CD4-positive, alpha-beta T cell treated with Interleukin-12 subunit alpha and Interleukin-12 subunit beta, for 1 hour (primary cell): Measurements from ENCODE around the gene PTPRH.
"Not testable (repeated sequence)": the region's sequence is repeated elsewhere in the genome, so short reads cannot be mapped to it uniquely, and the experiment has no call there.

ENCODE experiments used
- DNase-seq: peaks from one replicate; pipeline ENCODE4 v3.0.0-alpha.2; 2020

The PTPRH gene

DNA sequence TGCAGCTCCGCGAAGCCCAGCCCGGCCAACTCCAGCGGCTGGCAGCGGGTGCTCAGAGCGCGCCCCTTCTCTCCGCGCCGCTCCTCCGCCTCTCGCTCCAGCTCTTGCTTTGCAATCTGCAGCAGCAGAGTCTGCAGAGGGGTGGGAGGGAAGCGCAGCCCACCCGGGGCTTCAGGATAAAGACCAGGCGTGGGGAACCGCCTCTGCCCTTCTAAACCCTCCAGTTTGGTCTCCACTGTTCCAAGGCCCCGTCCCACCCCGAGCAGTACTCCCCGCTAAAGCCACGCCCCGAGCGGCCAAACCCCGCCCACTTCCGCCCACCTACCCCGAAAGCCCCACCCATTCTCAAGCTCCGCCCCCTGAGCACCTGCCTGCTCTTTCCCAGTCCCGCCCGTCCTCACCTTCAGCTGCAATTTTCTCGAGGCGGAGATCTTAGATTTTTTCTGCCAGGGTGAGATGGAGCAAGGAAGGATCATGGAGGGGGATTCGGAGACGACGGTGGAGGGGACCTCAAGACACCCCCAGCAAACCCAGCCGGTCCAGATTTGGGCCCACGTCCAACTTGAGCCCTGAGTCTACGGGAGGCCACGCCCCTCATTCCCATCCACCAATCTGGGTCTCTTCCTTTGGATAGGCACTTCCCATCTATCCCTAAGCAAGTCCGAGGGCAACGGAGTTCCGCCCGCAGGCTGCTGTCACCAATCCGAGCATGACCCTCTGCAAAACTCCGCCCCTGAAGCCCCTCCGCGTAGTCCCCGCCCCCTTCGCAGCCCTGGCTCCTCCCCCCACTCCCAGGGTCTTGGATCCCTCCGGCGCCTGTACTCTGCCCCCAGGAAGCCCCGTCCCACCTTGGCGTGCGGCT lies 52.9 kb downstream of the PTPRH start:
- DNase-seq: peak; percentile 30

DNA sequence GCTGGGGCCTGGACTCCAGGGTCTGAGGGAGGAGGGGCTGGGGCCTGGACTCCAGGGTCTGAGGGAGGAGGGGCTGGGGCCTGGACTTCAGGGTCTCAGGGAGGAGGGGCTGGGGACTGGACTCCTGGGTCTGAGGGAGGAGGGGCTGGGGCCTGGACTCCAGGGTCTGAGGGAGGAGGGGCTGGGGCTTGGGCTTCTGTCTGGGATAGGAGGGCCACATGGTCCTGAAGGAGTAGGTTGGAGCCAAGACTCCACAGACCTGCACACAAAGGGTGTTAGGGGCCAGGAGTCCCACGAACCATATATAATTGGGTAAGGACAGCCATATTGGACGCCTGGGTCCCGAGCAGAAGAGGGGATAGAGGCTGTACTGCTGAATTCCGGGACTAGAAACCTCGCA lies 53.5 kb downstream of the PTPRH start:
- DNase-seq: not testable (repeated sequence)

DNA sequence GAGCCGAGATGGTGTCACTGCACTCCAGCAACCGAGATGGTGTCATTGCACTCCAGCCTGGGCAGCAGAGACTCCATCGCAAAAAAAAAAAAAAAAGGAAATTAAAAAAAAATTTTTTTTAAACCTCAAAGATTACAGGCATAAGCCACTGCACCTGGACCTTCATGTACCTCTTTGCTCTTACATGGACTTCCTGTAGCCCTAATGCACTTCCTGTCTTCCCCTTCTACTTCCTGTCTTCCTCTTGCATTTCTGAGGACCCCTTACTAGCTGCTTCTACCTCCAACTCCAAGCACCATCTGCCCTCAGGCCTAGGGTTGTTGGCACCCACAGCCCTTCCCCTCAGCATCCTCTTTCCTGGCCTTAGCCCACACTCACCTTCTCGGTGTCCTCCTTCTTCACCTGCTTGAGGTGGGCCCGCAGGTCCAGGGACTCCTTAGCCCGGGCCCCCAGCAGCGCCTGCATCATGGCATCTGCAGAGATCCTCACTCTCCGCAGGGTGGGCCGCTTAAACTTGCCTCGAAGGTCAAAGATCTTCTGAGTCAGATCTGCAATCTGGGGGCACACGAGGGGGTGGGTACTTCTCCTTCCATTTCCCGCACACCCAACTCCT lies 55.5 kb downstream of the PTPRH start:
- DNase-seq: no peak

DNA sequence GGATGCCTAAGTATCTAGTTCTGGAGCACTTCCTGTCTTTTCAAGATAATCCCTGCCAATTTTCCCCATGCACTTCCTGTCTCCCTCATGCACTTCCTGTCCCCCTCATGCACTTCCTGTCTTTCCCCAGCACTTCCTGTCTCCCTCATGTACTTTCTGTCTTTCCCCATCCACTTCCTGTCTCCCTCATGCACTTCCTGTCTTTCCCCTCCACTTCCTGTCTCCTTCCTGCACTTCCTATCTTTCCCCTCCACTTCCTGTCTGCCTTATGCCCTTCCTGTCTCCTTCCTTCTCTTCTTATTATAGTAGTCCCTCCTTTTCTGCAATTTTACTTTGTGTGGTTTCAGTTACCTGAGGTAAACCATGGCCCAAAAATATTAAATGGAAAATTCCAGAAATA lies 57.3 kb downstream of the PTPRH start:
- no peak for DNase-seq

DNA sequence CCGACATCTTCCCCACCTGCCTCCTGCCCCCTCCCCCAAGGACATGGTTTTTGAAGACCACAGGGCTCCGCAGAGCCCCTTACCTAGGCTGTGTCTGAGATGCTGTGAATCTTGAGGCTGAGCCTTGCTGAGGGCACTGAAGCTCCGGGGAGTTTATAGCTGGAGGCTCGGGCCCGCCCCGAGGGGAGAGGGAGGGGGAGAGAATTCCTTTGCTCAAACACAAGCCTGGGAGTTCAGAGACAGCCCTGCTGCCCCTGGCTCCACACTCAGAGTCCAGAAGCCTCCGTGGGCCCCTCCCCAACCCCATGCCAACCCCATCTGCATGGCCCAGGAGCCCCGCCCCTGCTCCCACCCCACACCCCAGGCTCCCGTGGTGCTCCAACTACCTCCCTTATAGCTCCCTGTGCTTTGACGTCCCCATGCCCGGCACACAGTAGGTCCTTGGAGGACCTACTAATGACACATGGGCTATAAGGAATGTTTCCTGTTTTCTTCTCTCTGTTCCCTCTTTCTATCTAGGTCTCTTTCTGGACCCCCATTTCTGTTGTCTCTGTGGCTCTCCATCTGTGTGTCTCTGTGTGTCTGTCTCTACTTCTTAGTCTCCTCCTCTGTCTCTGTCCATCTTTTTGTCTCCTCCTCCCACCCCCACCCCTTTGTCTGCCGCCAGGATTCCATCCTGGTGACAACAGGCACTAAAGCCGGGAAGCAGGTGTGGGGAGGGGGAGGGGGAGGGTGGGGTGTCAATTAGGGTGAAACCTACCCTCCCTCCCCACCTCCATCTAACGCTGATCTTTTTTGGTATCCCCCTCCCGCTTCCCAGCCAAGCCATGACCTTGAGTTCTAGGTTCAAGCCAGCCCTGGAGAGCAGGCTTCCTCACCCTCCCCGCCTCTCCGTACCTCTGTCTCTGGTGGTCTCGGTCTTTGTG lies 60.0 kb downstream of the PTPRH start, which contains the start of gene TNNT1:
TNNT1 (minus strand) TSS at position 129 of the 926 bp plus-strand sequence. CDS start 2,049 bp downstream, outside the sequence.
- DNase-seq: no peak

DNA sequence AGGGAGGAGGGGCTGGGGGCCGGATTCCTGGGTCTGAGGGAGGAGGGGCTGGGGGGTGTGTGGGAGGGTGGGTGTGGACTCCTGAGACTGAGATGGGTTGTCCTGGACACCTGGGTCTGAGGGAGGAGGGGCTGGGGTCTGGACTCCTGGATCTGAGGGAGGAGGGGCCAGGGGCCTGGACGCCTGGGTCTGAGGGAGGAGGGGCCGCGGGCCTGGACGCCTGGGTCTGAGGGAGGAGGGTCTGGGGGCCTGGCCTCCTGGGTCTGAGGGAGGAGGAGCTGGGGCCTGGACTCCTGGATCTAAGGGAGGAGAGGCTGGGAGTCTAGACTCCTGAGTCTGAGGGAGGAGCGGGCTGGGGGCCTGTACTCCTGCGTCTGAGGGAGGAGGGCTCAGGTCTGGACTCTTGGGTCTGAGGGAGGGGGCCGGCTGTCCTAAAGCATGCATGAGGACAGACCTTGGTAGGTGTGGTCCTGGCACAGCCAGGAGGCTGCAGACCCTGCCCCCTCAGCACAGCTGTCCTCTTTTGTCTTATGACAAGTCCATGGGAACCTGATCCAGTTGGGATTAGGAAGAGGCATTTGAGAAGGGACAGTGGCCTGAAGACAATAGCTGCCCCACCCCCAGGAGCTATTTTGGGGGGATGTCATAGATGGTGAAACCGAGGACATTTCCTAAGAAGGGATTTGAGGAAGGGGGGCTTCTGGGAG lies 61.6 kb downstream of the PTPRH start:
- DNase-seq: no peak

DNA sequence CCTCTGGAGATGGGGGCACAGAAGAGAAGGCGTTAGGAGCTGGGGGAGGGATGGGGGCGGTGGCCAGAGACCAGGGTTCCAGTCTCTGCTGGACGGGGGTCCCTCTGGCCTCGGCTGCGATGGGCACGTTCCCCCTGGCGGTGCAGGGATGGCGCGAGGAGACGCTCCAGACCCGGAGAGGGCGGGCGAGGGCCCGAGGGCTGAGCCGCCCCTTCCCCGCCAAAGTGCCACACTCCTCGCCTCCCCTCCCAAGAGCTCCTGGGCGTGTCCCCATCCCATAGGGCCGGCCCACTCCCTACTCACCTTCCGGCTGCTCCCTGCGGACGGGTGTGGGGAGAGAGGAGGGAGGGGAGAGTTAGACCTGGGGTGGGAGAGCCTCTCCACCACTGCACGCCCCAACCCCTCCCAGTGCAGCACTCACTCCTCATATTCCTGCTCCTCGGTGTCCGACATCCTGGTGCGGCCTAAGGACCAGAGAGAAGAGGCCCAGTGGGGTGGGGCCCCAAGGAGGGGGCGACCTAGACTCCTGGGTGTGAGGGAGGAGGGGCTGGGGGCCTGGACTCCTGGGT lies 62.5 kb downstream of the PTPRH start:
- DNase-seq: no peak

DNA sequence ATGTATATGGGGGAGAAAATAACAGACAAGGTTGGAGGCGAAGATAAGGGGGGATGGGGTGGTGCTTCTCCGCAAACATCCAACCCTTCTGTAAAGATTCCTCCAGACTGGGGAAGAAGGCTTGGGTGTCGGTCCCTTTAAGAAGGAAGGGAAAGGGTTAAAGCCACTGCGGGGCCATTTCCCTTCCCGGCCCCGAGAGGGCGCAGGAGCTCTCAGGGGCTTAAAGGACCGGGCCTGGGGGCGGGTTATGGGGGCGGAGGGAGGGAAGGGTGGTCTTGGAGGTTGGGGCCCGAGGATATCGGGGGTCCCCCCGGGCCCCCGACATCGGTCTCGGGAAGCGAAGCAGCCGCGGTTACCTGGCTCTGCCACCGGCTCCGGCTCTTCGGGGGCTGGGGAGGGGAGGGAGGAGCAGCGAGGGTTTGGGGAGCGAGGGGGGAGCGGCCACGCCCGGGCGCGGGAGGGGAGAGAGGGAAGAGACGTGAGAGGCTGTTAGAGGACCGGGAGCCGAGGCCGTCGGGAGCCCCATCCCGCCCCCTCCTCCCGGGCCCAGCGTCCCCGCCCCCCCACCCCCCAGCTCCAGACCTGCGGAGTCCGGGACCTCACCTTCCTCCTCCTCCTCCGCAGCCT lies 63.1 kb downstream of the PTPRH start:
- DNase-seq: peak; percentile 26

DNA sequence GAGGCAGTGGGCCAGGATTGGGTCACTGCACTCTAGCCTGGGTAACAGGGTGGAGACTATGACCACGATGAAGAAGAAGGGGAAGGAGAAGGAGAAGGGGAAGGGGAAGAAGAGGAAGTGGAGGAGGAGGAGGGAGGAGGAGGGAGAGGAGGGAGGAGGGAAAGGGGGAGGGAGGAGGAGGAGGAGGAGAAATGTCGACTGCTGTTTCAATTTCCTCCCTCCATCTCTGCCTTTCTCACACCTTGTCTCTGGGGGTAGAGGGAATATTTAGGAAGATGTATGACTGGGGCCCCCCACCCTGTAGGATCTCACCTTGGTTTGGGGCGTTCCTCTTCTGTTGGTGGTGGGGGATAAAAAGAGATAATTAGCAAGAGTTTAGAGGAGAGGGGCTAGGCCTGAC lies 64.1 kb downstream of the PTPRH start:
- DNase-seq: no peak

DNA sequence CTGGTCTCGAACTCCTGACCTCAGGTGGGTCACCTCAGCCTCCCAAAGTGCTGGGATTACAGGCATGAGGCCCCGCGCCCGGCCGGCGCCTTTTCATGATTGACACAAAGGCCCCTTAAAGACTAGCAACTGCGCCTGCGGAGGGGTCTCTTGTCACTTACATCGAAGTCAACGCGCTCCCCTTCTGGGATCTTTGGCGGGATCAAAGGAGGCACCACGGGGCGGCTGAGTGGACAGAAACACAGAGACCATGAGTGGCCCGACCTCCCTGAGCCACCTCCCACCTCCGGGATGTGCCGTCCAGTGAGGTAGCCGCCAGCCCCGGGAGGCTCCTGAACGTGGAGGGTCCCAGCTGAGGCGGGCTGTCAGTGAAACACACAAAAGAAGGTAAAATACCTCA lies 67.6 kb downstream of the PTPRH start:
- DNase-seq: no peak

DNA sequence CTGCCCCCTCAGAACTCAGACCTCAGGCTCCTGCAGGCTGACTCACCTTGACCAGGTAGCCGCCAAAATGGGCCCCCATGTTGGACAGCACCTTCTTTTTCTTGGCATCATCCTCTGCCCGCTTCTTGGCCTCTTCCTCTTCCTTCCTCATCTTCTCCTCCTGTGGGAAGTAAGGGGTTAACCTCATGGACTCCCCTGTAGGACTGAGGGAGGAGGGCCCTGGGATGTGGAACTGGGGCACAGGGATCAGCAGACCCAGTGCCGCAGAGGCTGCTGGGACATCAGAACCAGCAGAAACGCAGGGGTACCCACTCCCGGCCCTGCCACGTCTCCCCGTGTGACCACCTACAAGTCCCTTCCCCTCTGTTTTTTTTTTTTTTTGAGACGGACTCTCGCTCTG lies 71.4 kb downstream of the PTPRH start:
- no peak for DNase-seq

DNA sequence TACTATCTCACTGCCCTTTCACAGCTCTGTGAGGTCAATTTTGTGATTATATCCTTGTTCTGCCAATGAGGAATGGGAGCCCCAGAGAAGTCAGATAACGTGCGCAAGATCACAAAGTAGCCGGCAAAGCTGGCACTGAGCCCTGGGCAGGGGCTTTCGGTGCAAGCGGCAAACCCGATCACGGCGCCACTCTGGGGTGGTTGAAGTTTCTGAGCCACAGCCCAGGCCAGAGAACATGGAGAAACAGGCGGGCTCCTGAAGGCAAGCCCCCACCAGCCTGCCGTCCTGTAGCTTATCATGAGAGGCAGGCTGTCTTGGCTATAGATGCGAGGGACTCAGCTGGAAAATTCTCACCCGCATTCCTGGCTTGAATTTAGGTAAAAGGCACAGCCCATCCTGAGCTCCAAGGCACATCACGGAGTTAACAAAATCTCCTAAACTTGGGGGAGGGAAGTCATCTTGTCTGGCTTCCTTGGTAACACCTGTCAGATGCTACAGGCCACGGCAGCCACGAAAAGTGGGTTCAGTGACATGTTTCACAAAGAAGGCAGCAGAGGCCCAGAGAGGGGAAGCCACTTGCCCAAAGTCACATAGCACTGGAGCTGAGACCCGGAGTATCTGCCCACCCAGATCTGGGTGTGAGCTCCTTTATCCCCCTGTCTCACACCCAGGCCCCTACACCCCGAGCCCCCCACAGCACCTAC lies 72.8 kb downstream of the PTPRH start:
- no peak for DNase-seq

DNA sequence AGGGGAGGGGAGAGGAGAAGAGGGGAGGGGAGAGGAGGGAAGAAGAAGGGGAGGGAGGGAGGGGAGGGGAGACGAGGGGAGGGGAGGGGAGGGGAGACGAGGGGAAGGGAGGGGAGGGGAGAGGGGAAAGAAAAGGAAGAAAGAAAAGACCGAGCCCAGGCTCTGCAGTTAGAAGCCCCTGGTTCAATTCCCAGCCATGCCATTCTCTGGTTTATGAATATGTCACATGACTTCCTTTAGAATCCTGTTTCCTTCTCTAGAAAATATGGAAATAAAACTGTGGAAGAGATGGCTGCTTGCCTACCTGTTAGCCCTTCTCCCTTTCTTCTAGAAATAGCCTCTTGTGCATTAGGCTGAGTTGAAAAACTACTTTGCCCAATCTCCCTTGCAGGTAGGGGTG lies 74.6 kb downstream of the PTPRH start:
- DNase-seq: no peak

DNA sequence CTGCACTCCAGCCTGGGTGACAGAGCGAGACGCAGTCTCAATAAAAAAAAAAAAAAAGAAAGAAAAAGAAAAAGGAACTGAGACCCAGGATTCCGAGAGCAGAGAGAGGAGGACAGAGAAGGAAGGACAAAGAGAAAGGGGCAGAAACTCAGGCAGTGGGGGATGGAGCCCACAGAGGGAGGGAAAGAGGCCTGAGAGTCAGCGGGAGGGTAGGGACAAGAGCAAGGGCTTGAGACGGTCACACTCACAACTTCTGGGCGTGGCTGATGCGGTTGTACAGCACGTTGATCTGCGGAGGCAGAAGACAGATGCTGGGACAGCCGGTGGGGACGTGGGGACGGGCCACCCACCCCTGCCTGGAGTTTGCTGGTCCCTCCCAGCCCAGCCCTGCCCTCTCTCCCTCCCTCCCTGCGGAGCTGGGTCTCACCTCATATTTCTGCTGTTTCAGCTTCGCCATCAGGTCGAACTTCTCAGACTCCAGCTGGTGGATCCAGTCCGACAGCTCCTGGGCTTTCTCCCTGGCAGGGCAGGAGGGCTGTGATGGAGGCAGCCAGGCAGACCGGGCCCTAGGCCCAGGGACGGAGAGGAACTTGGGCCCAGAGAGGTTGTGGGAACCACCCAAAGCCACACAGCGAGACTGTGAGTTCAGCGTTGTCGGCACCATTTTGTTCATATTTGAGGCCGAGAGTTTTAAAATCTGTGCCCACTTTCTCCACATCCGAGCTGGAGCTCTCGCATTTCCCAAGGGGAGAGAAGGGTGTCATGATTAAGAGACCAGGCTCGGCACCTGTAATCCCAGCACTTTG lies 75.5 kb downstream of the PTPRH start:
- DNase-seq: no peak

DNA sequence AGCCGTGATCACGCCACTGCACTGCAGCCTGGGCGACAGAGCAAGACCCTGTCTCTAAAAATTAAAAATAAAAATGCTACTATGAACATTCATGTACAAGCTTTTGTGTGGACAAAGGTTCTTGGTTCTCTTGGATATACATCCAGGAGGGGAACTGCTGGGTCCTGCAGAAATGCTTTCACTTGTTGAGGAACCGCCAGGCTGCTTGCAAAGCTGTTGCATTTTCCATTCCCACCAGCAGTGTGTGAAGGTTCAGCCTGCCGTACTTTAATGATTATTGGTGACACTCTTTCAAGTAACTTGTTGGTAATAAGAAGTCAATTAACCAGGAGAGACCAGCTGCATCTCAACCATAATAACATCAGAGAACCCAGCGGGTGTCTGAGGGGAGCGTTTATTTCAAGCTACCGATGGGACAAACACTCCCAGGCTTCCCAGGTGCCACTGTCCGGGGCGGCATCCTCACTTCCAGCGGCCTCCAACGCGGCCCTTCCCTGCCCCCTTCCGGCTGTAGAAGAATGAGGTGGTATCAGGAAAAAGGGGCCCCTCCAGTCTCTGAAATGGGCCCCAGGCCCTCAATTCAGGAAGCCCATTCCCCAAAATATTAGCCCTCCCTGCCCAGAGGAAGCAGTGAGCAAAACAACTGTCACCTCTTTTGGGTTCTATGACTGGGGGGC lies 76.7 kb downstream of the PTPRH start:
- no peak for DNase-seq

DNA sequence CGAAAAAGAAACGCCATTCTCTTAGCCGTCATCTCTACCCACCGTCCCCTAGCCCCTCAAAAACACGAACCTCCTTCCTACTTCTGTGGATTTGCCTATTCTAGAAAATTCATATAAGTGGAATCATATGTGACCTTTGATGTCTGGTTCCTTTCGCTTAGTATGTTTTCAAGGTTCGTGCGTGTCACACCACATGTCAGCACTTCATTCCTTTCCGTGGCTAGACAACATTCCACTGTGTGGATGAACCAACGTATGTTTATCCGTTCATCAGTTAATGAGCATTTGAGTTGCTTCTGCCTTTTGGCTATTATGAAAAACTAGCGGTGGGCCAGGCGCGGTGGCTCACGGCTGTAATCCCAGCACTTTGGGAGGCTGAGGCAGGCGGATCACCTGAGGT lies 77.9 kb downstream of the PTPRH start:
- DNase-seq: no peak
